Middle frontal gyrus (tissue), 1 donor: ENCODE results near the gene PCF11.
"Not testable (repeated sequence)": the region's sequence is repeated elsewhere in the genome, so short reads cannot be mapped to it uniquely, and the experiment has no call there.

Experiments
- DNase-seq: peaks from one replicate; pipeline ENCODE4 v3.0.0-alpha.2; 2015; ENCODE audit warnings: low spot score; ENCODE audit errors: extremely low spot score

PCF11 gene, protein sequence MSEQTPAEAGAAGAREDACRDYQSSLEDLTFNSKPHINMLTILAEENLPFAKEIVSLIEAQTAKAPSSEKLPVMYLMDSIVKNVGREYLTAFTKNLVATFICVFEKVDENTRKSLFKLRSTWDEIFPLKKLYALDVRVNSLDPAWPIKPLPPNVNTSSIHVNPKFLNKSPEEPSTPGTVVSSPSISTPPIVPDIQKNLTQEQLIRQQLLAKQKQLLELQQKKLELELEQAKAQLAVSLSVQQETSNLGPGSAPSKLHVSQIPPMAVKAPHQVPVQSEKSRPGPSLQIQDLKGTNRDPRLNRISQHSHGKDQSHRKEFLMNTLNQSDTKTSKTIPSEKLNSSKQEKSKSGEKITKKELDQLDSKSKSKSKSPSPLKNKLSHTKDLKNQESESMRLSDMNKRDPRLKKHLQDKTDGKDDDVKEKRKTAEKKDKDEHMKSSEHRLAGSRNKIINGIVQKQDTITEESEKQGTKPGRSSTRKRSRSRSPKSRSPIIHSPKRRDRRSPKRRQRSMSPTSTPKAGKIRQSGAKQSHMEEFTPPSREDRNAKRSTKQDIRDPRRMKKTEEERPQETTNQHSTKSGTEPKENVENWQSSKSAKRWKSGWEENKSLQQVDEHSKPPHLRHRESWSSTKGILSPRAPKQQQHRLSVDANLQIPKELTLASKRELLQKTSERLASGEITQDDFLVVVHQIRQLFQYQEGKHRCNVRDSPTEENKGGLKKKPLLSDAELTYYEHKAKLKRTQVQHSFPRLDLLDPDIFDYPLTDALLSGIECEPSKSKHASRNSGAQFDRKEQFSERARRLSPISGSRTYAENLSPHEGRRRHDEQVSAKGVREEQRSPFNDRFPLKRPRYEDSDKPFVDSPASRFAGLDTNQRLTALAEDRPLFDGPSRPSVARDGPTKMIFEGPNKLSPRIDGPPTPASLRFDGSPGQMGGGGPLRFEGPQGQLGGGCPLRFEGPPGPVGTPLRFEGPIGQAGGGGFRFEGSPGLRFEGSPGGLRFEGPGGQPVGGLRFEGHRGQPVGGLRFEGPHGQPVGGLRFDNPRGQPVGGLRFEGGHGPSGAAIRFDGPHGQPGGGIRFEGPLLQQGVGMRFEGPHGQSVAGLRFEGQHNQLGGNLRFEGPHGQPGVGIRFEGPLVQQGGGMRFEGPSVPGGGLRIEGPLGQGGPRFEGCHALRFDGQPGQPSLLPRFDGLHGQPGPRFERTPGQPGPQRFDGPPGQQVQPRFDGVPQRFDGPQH (N-terminal part only)

GRCh38 chr11:83156996-83157593 is at the start of gene PCF11:
Gene PCF11, plus strand, starts transcription at chr11:83157131. Its CDS starts 309 bp downstream, at chr11:83157440.
- no peak for DNase-seq

DNA sequence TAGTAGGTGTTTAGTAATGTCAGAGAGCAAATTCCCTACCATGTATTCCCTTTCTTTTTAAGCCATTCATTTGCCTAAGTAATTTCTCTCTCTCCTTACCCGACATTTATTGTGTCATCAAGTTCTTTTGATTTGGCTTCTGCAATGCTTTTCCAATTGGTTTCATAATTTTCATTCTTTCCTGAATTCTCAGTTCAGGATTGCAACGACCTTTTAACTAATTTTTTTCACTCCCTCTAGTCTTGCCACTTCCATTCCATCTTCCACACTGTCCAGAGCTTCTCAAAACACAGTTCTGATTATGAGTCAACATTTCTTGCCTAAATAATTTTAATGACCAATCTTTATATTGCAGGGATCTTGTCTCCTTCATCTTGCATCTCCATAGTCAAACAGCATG is 44.0 kb upstream of the PCF11 start:
- DNase-seq = no peak

GRCh38 chr11:83115026-83115425 is 41.9 kb upstream of the PCF11 start:
- no peak for DNase-seq

DNA sequence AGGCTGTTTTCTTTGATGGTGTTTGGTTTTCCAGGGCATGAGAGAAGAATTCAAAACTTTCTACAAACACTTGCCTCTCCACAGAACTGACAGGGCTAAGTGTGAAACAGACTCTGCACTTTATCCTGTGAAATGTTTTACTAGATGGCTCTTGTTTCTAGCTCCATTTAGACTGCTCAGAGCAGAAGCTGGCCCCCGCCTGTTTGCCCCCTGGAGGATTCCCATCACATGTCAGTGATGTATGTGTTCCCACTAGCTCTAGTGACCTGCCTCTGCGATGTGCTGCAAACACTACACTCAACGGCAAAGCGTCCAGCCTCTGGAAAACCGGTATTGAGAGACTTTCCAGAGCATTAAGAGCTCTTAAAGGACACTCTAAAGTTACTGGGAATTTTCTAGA is 41.4 kb upstream of the PCF11 start:
- DNase-seq = no peak

DNA sequence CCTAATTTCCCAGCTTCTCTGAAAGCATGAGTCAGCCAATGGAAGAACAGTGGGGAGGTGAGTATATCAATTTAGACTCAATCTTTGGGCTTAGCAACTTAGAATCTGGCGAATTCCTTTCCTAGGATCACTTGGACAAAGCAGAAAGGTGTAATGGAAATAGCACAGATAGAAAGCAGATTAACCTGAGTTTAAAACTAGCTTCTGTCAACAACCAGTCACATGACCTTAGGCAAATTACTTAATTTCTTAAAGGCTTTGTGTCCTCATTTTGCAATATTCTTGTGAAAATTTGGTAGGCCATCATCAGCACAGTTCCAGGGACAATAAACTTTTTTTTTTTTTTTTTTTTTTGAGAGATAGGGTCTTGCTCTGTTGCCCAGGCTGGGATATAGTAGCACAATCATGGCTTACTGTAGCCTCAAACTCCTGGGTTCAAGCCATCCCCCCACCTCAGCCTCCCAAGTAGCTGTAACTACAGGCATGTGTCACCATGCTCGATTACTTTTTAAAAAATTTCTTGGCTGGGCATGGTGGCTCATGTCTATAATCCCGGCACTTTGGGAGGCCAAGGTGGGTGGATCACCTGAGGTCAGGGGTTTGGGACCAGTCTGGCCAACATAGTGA is 40.8 kb upstream of the PCF11 start:
- DNase-seq = no peak

- DNase-seq = no peak
These were observed 38.1 kb upstream of the PCF11 start for GRCh38 chr11:83118814-83119213.

- DNase-seq = no peak
These were observed 37.7 kb upstream of the PCF11 start for GRCh38 chr11:83119216-83119615.

GRCh38 chr11:83120327-83120726 is 36.6 kb upstream of the PCF11 start:
- DNase-seq = no peak

- no peak for DNase-seq
These were observed 34.9 kb upstream of the PCF11 start for GRCh38 chr11:83122050-83122449.

- no peak for DNase-seq
These were observed 34.2 kb upstream of the PCF11 start for GRCh38 chr11:83122766-83123165.

- DNase-seq = no peak
These were observed 32.1 kb upstream of the PCF11 start for GRCh38 chr11:83124636-83125424.

DNA sequence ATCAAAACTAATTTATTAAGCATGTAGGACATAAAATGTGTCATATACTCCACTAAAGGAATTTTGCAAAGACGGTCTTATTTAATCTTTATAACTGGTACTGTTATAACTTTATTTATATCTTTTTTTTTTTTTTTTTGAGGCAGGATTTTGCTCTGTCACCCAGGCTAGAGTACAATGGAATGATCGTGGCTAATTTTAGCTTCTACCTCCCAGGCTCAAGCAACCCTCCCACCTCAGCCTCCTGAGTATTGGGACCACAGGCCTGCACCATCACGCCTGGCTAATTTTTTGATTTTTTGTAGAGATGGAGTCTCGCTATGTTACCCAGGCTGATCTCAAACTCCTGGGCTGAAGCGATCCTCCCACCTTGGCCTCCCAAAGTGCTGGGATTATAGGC is 31.4 kb upstream of the PCF11 start:
- DNase-seq = no peak

DNA sequence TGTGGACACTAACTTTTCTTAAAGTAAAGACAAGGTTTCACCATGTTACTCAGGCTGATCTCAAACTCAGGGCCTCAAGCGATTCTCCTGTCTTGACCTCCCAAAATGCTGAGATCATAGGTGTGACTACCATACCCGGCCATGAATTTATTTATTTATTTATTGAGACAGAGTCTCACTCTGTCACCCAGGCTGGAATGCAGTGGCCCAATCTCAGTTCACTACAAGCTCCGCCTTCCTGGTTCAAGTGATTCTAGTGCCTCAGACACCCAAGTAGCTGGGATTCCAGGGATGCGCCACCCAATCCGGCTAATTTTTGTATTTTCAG is 29.7 kb upstream of the PCF11 start:
- no peak for DNase-seq

DNA sequence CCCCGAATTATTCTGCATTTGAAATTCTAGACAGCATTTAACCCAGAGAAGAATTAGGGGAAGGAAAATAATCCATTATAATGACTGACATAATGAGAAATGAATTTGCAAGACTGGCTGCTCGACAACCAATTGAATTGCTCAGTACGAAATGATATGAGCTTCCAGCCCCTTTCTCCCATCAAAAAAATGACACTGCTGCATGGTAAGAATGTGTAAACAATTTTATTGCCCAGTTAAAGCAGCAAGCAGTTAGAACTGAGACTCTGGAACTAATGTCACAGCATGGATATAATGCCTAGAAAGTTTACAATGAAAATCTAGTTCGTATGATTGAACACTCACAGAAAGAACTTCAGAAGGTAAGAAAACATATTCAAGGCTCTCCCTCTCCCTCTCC is 24.7 kb upstream of the PCF11 start:
- DNase-seq = no peak

GRCh38 chr11:83133266-83133665 is 23.7 kb upstream of the PCF11 start:
- not testable (repeated sequence) for DNase-seq

- no peak for DNase-seq
These were observed 17.6 kb upstream of the PCF11 start for GRCh38 chr11:83139310-83139709.

- no peak for DNase-seq
These were observed 16.1 kb upstream of the PCF11 start for GRCh38 chr11:83140691-83141455.

- no peak for DNase-seq
These were observed 9.0 kb upstream of the PCF11 start for GRCh38 chr11:83147895-83148294.

GRCh38 chr11:83150450-83150849 is 6.5 kb upstream of the PCF11 start:
- no peak for DNase-seq
